Testis (tissue), 3 donors: ENCODE results near the gene SHISA6. TPM values are rescaled to one million over a fixed set of nuclear protein-coding genes. Genes with fewer than 3 reads are reported as not detected.

ENCODE experiments used
- DNase-seq: peaks from one replicate; pipeline ENCODE4 v3.0.0-alpha.2; 2019
- H3K27ac ChIP-seq, 2 donors: fragments of 200-600 bp; sonication (generic); one replicate each; pipeline ENCODE4 v1.5.1; 2019
- H3K27me3 ChIP-seq: fragments of 200-600 bp; sonication (generic); one replicate; pipeline ENCODE4 v1.5.1; 2019
- H3K36me3 ChIP-seq: fragments of 200-600 bp; sonication (generic); one replicate; pipeline ENCODE4 v1.5.1; 2017; ENCODE audit warnings: low read depth; ENCODE audit errors: missing control alignments
- H3K4me1 ChIP-seq: fragments of 200-600 bp; sonication (generic); one replicate; pipeline ENCODE4 v1.5.1; 2019
- H3K4me3 ChIP-seq, 2 donors: fragments of 200-600 bp; sonication (generic); one replicate each; pipeline ENCODE4 v1.5.1; 2017 to 2019
- H3K9me3 ChIP-seq: fragments of 200-600 bp; sonication (generic); one replicate; pipeline ENCODE4 v1.5.1; 2017
- CTCF ChIP-seq, 3 experiments: fragments of 450-650 bp in 2 of 3; fragments of 200-600 bp in 1 of 3; sonication (generic) in 1 of 3; IDR thresholded peaks; one replicate each; pipeline ENCODE4 v1.5.1; 2016 to 2019; ENCODE audit warnings: antibody characterized with exemption in 3 of 3, mild to moderate bottlenecking in 2 of 3, moderate library complexity in 1 of 3
- POLR2A ChIP-seq: fragments of 450-650 bp; IDR thresholded peaks from one replicate; pipeline ENCODE4 v1.6.1; 2017; ENCODE audit warnings: antibody characterized with exemption, mild to moderate bottlenecking, moderate library complexity
- WGBS, 2 donors: methylation state at CpG; one replicate each; pipeline ENCODE4 v1.1.5; 2018; 5-methylcytosine and 5-hydroxymethylcytosine counted together
- intact Hi-C: fragments of 100-400 bp; cut with DNase I; formaldehyde crosslinking; loops from one replicate; pipeline ENCODE4 v1.15.1; 2023; ENCODE audit warnings: low total_unique reads
- polyA plus RNA-seq: library from polyadenylated mRNA; stranded (reverse); fragments of 350-450 nt; fragmentation: Illumina TruSeq; extraction: RNeasy Lipid Tissue Mini Kit (QIAGEN cat#74804); gene quantifications from one replicate; pipeline ENCODE4 v1.2.3, GENCODE V29; 2014; ENCODE audit warnings: low read depth, low replicate concordance; ENCODE audit not compliant: insufficient read depth
- total RNA-seq, 2 donors: library from RNA; depleted of rRNA; stranded (reverse); fragments of >200 nt; gene quantifications; one replicate each; pipeline ENCODE4 v1.2.3, GENCODE V29; 2016

Gene SHISA6
- total and polyA plus RNA-seq, 3 donors from 2014 or later, result 4.0 to 10.3 (median 7.5) TPM

- no peak overlapping the region for H3K4me3 ChIP-seq
- no peak for DNase-seq
- peaks cover 3% of the 10 kb centered on the region for H3K4me1 ChIP-seq
- H3K27ac ChIP-seq, result no peak overlapping the region
- intact Hi-C loops, result no loop called here
- TF ChIP-seq POLR2A, result no peak
- no peak for TF ChIP-seq CTCF (IDR thresholded peaks at IDR 0.05)
- 78 to 81% methylated on average over 5 of the region's 5 CpGs for WGBS, 2 donors
- H3K27me3 ChIP-seq, result no peaks in the 10 kb centered on the region
- H3K9me3 ChIP-seq, result no peaks in the 10 kb centered on the region
- no peaks in the 10 kb centered on the region for H3K36me3 ChIP-seq
Observed at GRCh38 chr17:11318207-11318606, 77.2 kb downstream of the SHISA6 start.

- peaks cover 3% of the 10 kb centered on the region for H3K4me1 ChIP-seq
- DNase-seq, result no peak
- no peaks in the 10 kb centered on the region for H3K27me3 ChIP-seq
- 49 to 62% methylated on average over 3 of the region's 3 CpGs for WGBS, 2 donors
- intact Hi-C loops, result no loop called here
- no peak overlapping the region for H3K4me3 ChIP-seq
- TF ChIP-seq CTCF (IDR thresholded peaks at IDR 0.05) (no peak), POLR2A (no peak)
- no peaks in the 10 kb centered on the region for H3K9me3 ChIP-seq
- H3K36me3 ChIP-seq, result no peaks in the 10 kb centered on the region
- no peak overlapping the region for H3K27ac ChIP-seq
Observed at GRCh38 chr17:11319894-11320293, 78.9 kb downstream of the SHISA6 start.

- intact Hi-C loops, result no loop called here
- Histone ChIP-seq H3K36me3 (no peaks in the 10 kb centered on the region), H3K4me3 (no peak overlapping the region), H3K27me3 (no peaks in the 10 kb centered on the region), H3K9me3 (no peaks in the 10 kb centered on the region), H3K27ac (no peak overlapping the region), H3K4me1 (peaks cover 3% of the 10 kb centered on the region)
- TF ChIP-seq POLR2A (no peak), CTCF (IDR thresholded peaks at IDR 0.05) (no peak)
- WGBS, 2 donors, result 87 to 92% methylated on average over 11 of the region's 11 CpGs
- no peak for DNase-seq
Observed at GRCh38 chr17:11324021-11324420, 83.0 kb downstream of the SHISA6 start.

GRCh38 chr17:11324846-11325420 is 83.9 kb downstream of the SHISA6 start:
- H3K4me3 ChIP-seq, result no peak overlapping the region
- H3K4me1 ChIP-seq, result no peaks in the 10 kb centered on the region
- no peaks in the 10 kb centered on the region for H3K9me3 ChIP-seq
- 83 to 97% methylated on average over 7 to 10 of the region's 10 CpGs for WGBS, 2 donors
- no peaks in the 10 kb centered on the region for H3K27me3 ChIP-seq
- intact Hi-C loops, result no loop called here
- TF ChIP-seq CTCF (IDR thresholded peaks at IDR 0.05) (no peak), POLR2A (no peak)
- no peak overlapping the region for H3K27ac ChIP-seq
- DNase-seq, result no peak
- no peaks in the 10 kb centered on the region for H3K36me3 ChIP-seq

- no peak for DNase-seq
- TF ChIP-seq CTCF (IDR thresholded peaks at IDR 0.05) (no peak), POLR2A (no peak)
- WGBS, 2 donors, result 79 to 83% methylated on average over 5 of the region's 5 CpGs
- H3K36me3 ChIP-seq, result no peaks in the 10 kb centered on the region
- H3K9me3 ChIP-seq, result no peaks in the 10 kb centered on the region
- intact Hi-C loops, result no loop called here
- no peak overlapping the region for H3K27ac ChIP-seq
- H3K4me3 ChIP-seq, result no peak overlapping the region
- H3K27me3 ChIP-seq, result no peaks in the 10 kb centered on the region
- H3K4me1 ChIP-seq, result peaks cover 6% of the 10 kb centered on the region
Observed at GRCh38 chr17:11326492-11326891, 85.5 kb downstream of the SHISA6 start.
